Measurements from ENCODE around the gene MAPK8.

- no peak for TF ChIP-seq FOXM1 (IDR thresholded peaks at IDR 0.05; ENCODE audit: borderline replicate concordance)
- no peak for TF ChIP-seq NFRKB (IDR thresholded peaks at IDR 0.05)
- TF ChIP-seq ZNF384 (IDR thresholded peaks at IDR 0.05), result no peak
- TF ChIP-seq SP1 (IDR thresholded peaks at IDR 0.05), result no peak
- no peak for TF ChIP-seq ARNT (IDR thresholded peaks at IDR 0.05)
- no peak for TF ChIP-seq LEF1 (IDR thresholded peaks at IDR 0.05; ENCODE audit: borderline replicate concordance)
- TF ChIP-seq TARDBP (IDR thresholded peaks at IDR 0.05), result no peak
- TF ChIP-seq HDGF (IDR thresholded peaks at IDR 0.05; ENCODE audit: borderline replicate concordance), result no peak
- no peak for TF ChIP-seq BHLHE40 (IDR thresholded peaks at IDR 0.05; ENCODE audit: borderline replicate concordance)
- TF ChIP-seq SUZ12 (IDR thresholded peaks at IDR 0.05), result no peak
- no peak for TF ChIP-seq PKNOX1 (IDR thresholded peaks at IDR 0.05)
These were observed 124.0 kb downstream of the MAPK8 start for GRCh38 chr10:48430402-48430993.
